Measurements from ENCODE around the gene IL6ST.
A peak's percentile ranks its signal among the peaks of the same experiment; 100 is the strongest.

- TF ChIP-seq ZNF274 (IDR thresholded peaks at IDR 0.05; ENCODE audit: insufficient read depth, insufficient read length): no peak
- peak; percentile 80 for TF ChIP-seq NKRF (conservative IDR thresholded peaks at IDR 0.05)
Observed at GRCh38 chr5:55994495-55994997, at the start of gene IL6ST.
